Fibroblast of lung (primary cell): Measurements from ENCODE around the gene AZU1.

Experiments
- EZH2 ChIP-seq: IDR thresholded peaks from 2 replicates; pipeline ENCODE4 v1.5.1; 2012; ENCODE audit warnings: low read length, control low read depth, mild to moderate bottlenecking; ENCODE audit errors: missing control alignments
- TF ChIP-seq, protein P1 (sequence below), 2 donors: IDR thresholded peaks in 1 of 2; conservative IDR thresholded peaks in 1 of 2; 1 replicate in 1 of 2; 2 replicates in 1 of 2; pipeline ENCODE4 v1.5.1; 2011 to 2012; ENCODE audit warnings: low read length in 2 of 2, control low read depth in 1 of 2, inconsistent platforms in 1 of 2, low read depth in 1 of 2, mild to moderate bottlenecking in 1 of 2

DNA sequence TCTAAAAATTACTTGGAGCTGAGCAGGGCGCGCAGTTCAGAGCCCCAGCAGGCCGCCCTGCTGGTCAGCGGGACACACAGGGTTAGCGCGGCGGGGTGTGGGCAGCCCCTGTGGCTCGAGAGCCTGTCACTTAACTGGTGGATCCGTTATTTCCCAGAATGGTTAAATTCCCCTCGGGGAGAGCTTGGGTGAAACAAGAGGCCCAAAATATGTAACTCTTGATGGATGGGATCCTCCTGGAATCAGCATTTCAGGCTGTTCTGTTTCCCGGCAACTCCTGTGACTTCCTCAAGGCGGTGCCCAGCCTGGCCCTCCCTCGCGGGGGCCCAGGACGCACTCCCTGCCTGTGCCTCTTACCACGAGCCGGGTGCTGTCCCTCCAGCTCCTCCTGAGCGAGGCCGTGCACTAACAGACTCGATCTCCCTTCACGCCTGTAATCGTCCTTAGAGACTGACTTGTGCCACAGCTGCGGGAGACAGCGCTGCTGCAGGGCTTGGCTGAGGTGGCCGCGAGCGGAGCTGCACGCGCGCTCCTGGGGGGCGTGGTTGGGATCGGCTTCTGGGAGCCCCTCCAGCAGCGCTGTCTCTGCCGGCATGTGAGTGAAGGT, 20.7 kb upstream of the AZU1 start:
- TF ChIP-seq, protein P1, sequence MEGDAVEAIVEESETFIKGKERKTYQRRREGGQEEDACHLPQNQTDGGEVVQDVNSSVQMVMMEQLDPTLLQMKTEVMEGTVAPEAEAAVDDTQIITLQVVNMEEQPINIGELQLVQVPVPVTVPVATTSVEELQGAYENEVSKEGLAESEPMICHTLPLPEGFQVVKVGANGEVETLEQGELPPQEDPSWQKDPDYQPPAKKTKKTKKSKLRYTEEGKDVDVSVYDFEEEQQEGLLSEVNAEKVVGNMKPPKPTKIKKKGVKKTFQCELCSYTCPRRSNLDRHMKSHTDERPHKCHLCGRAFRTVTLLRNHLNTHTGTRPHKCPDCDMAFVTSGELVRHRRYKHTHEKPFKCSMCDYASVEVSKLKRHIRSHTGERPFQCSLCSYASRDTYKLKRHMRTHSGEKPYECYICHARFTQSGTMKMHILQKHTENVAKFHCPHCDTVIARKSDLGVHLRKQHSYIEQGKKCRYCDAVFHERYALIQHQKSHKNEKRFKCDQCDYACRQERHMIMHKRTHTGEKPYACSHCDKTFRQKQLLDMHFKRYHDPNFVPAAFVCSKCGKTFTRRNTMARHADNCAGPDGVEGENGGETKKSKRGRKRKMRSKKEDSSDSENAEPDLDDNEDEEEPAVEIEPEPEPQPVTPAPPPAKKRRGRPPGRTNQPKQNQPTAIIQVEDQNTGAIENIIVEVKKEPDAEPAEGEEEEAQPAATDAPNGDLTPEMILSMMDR (conservative IDR thresholded peaks at IDR 0.05 in 1 of 2, IDR thresholded peaks at IDR 0.05 in 1 of 2; ENCODE audit: low read depth in 1 of 2, low read length in 2 of 2) = no peak
- TF ChIP-seq EZH2 = no peak
